IgD-negative memory B cell (primary cell): Measurements from ENCODE around the gene RTN3. TPM values are rescaled to one million over a fixed set of nuclear protein-coding genes. Genes with fewer than 3 reads are reported as not detected.

ENCODE experiments used
- H3K27ac Mint-ChIP-seq, 3 donors: one replicate each; pipeline ENCODE4 v1.8.0; 2020 to 2022; ENCODE audit warnings: mild to moderate bottlenecking in 3 of 3, mixed read lengths in 3 of 3, moderate library complexity in 1 of 3
- H3K27me3 Mint-ChIP-seq: one replicate; pipeline ENCODE4 v1.8.0; 2021; ENCODE audit warnings: mixed read lengths
- H3K36me3 Mint-ChIP-seq: one replicate; pipeline ENCODE4 v1.8.0; 2020; ENCODE audit warnings: mild to moderate bottlenecking, mixed read lengths
- H3K4me1 Mint-ChIP-seq, 3 donors: one replicate each; pipeline ENCODE4 v1.8.0; 2020 to 2022; ENCODE audit warnings: mixed read lengths in 3 of 3, mild to moderate bottlenecking in 1 of 3
- H3K4me3 Mint-ChIP-seq, 4 donors: one replicate each; pipeline ENCODE4 v1.8.0; 2020 to 2022; ENCODE audit warnings: mild to moderate bottlenecking in 4 of 4, mixed read lengths in 4 of 4, moderate library complexity in 3 of 4
- H3K9me3 Mint-ChIP-seq, 3 donors: one replicate each; pipeline ENCODE4 v1.8.0; 2020 to 2021; ENCODE audit warnings: mixed read lengths in 3 of 3, mild to moderate bottlenecking in 1 of 3
- polyA plus RNA-seq: library from polyadenylated mRNA; unstranded; fragments of 300-500 nt; fragmentation: Illumina TruSeq; gene quantifications from one replicate; pipeline ENCODE4 v1.2.3, GENCODE V29; 2021

RTN3 gene
- polyA plus RNA-seq, 1 donor from 2014 or later = 27.1 TPM

DNA sequence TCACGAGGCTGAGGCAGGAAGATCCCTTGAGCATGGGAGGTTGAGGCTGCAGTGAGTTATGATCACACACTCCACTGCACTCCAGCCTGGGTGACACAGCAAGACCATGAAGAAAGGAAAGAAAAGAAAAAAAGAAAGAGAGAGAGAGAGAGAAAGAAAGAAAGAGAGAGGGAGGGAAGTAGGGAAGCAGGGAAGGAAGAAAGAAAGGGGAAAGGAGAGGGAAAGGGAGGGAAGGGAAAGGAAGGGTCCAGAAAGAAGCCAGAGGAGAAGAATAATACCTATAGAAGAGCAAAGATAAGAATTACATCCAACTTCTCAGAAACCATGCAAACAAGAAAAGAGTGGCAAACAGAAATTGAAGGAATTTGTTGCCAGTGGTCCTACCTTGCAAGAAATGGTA is 104.5 kb downstream of the RTN3 start:
- no peaks in the 10 kb centered on the region for H3K36me3 Mint-ChIP-seq
- peaks cover 8 to 9% (median 8%) of the 10 kb centered on the region in 3 donors for H3K4me1 Mint-ChIP-seq
- no peaks in the 10 kb centered on the region for H3K9me3 Mint-ChIP-seq
- peaks cover 2% of the 10 kb centered on the region for H3K27me3 Mint-ChIP-seq
- no peak overlapping the region for H3K27ac Mint-ChIP-seq
- no peak overlapping the region for H3K4me3 Mint-ChIP-seq

DNA sequence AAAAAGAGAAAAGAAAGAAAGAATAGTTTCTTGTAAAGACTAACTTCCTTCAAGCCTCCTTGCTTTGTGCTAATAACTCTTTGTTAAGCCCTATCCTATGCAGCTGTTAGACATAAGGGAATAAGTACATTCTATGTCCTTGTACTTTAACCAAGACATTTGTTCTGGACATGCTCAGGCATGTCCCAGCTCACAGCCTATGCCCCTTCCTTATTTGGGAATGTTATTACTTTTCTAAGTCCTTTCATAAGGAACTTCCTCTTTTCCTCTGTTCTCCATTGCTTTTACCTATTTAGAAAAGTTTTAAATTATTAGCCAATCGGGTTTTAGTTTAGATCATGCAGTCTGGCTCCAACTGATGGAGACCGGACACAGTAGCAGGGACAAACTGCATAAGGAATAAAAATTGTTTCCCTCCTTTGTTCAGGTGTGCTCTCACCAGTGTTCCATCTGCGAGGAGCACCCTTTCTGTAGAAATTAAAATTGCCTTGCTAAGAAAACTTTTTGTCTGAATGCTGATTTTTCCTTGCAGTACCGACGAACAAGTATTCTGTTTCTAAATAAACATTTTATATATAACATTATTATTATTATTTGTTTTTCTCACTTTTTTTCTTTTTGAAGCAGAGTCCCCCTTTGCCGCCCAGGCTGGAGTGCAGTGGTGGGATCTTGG is 110.3 kb downstream of the RTN3 start:
- H3K27ac Mint-ChIP-seq = no peak overlapping the region
- H3K9me3 Mint-ChIP-seq = peaks cover 2 to 7% (median 4%) of the 10 kb centered on the region in 3 donors
- peak overlapping the region in 1 of 4 donors; percentile 65 for H3K4me3 Mint-ChIP-seq
- H3K4me1 Mint-ChIP-seq = peaks cover 0 to 11% (median 2%) of the 10 kb centered on the region in 3 donors
- H3K36me3 Mint-ChIP-seq = peaks cover 4% of the 10 kb centered on the region
- H3K27me3 Mint-ChIP-seq = peaks cover 9% of the 10 kb centered on the region

DNA sequence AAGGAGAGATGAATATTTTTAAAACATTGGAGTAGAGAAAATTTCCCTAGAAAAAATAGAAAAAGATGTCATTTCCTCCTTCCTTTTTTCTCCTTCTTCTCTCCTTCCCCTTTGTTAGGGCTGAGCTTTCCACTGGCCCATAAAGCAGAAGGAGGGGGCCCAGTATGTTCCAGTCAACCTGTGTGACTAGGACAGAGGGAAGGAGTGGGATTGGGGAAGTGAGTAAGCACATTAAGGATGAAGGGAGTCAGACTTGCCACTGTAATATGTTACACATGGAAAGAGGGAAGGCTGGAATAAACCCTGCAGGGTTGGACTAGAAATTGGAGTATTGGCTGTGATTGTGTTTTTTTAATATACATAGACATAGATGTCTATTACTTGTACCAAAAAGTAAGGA is 111.9 kb downstream of the RTN3 start:
- Mint-ChIP-seq H3K9me3 (peaks cover 2 to 7% (median 4%) of the 10 kb centered on the region in 3 donors), H3K4me1 (peaks cover 0 to 11% (median 2%) of the 10 kb centered on the region in 3 donors), H3K36me3 (peaks cover 4% of the 10 kb centered on the region), H3K27ac (peak overlapping the region in 1 of 3 donors; percentile 35), H3K4me3 (no peak overlapping the region), H3K27me3 (peaks cover 11% of the 10 kb centered on the region)

DNA sequence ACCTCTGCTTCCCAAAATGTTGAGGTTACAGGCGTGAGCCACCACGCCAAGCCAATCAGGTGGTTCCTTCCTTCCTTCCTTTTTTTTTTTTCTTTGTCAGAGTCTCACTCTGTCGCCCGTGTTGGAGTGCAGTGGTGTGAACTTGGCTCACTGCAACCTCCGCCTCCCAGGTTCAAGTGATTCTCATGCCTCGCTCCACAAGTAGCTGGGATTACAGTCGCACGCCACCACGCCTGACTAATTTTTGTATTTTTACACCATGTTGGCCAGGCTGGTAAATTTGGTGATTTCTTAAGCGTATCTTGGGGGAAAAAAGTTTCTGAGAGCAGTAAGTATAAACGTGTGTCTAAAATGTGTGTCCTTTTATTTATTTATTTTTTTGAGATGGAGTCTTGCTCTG is 113.8 kb downstream of the RTN3 start:
- peaks cover 4% of the 10 kb centered on the region for H3K36me3 Mint-ChIP-seq
- H3K27ac Mint-ChIP-seq = no peak overlapping the region
- H3K4me1 Mint-ChIP-seq = peaks cover 0 to 9% (median 0%) of the 10 kb centered on the region in 3 donors
- peaks cover 13% of the 10 kb centered on the region for H3K27me3 Mint-ChIP-seq
- H3K9me3 Mint-ChIP-seq = peaks cover 2 to 7% (median 4%) of the 10 kb centered on the region in 3 donors
- no peak overlapping the region for H3K4me3 Mint-ChIP-seq

DNA sequence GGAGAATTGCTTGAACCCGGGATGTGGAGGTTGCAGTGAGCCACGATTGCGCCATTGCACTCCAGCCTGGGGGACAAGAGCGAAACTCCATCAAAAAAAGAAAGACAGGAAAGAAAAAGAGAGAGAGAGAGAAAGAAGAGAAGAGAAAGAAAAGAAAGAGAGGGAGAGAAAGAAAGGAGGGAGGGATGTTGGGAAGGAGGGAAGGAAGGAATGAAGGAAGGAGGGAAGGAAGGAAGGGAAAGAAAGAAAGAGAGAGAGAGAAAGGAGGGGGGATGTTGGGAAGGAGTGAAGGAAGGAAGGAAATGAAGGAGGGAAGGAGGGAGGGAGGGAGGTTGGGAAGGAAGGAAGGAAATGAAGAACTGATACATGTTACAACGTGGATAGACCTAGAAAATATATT is 119.6 kb downstream of the RTN3 start:
- H3K4me1 Mint-ChIP-seq = peaks cover 0 to 2% (median 0%) of the 10 kb centered on the region in 3 donors
- no peaks in the 10 kb centered on the region for H3K9me3 Mint-ChIP-seq
- H3K27me3 Mint-ChIP-seq = peaks cover 9% of the 10 kb centered on the region
- H3K4me3 Mint-ChIP-seq = no peak overlapping the region
- H3K36me3 Mint-ChIP-seq = peaks cover 1% of the 10 kb centered on the region
- no peak overlapping the region for H3K27ac Mint-ChIP-seq

DNA sequence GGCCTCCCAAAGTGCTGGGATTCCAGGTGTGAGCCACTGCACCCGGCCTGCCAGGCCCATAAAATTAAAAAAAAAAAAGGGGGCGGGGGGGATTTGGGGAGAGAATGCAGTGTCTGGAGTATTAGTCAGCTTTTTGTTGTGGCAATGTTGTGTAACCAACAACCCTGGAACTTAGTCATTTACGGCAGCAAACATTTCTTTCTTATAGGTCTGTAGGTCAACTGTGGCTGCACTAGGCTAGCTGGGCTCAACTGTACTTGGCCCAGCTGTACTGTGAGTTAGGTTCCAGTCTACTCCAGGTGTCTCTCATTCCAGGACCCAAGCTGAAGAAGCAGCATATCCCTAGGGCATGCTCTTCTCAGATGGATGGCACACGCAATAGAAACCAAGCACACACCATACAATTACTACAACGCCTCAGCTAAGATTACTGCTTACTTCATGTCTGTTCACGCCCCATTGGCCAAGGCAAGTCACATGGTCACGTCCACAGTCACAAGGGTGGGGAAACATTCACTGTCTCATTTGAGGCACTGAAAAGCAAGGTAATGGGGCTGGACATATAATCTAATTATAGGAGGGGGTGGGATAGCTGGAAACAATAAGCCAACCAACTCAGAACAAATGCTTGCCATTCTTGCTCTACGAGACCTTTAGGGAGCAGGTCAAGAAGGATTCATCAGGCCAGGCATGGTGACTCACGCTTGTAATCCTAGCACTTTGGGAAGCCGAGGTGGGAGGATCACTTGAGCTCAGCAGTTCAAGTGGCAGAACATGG is 121.5 kb downstream of the RTN3 start:
- Mint-ChIP-seq H3K9me3 (no peaks in the 10 kb centered on the region), H3K4me1 (peaks cover 0 to 2% (median 0%) of the 10 kb centered on the region in 3 donors), H3K4me3 (no peak overlapping the region), H3K36me3 (peaks cover 1% of the 10 kb centered on the region), H3K27me3 (peaks cover 4% of the 10 kb centered on the region), H3K27ac (no peak overlapping the region)

DNA sequence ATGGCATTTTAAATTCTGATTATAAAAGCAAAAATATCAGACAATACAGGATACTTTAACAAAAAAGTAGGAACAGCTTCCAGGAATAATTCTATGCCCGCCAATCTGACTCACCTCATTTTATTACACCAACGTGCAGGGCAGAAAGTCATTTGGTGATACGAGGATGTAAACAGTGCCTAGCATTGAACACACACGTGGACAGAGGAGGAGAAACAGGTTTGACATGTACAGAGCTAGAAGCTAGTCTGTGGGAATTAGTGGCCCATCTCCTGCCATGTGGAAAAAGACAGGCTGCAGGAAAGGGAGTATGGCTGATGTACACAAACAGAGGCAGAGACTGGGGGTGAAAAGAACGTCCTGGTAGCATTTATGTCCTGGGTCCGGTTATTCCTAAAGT is 123.0 kb downstream of the RTN3 start:
- Mint-ChIP-seq H3K4me3 (no peak overlapping the region), H3K27ac (no peak overlapping the region), H3K36me3 (peaks cover 1% of the 10 kb centered on the region), H3K9me3 (no peaks in the 10 kb centered on the region), H3K4me1 (peaks cover 0 to 2% (median 0%) of the 10 kb centered on the region in 3 donors), H3K27me3 (peaks cover 2% of the 10 kb centered on the region)

DNA sequence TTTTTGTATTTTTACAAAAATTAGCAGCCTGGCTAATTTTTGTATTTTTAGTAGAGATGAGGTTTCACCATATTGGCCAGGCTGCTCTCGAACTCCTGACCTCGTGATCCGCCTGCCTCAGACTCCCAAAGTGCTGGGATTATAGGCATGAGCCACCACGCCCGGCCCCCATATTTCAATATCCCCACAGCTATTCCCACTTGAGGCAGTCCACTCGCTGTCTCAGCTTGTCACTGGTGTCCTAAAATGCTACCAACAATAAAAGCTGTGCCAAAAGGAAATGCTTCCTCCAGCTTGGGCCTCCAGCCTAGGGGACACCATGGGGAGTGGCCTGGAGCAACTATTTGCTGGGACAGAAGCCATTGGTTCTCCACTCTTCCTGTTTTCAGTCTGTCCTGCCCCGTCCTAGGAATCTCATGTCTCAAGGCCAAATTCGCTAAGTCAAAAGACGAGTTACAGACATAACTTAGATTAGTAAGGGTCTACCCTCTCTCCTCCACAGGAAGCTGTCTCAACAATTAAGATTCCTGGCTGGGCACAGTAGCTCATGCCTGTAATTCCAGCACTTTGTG is 124.6 kb downstream of the RTN3 start:
- Mint-ChIP-seq H3K9me3 (no peaks in the 10 kb centered on the region), H3K36me3 (no peaks in the 10 kb centered on the region), H3K4me3 (no peak overlapping the region), H3K27me3 (no peaks in the 10 kb centered on the region), H3K4me1 (peaks cover 0 to under 1% (median 0%) of the 10 kb centered on the region in 3 donors), H3K27ac (no peak overlapping the region)

Other genes starting within 250 kb of the RTN3 start
- not detected for gene PLAAT5, start 190.3 kb upstream of the RTN3 start, polyA plus RNA-seq
- 0.39 TPM for gene LGALS12, start 175.4 kb upstream of the RTN3 start, polyA plus RNA-seq
- gene PLAAT4, start 144.7 kb upstream of the RTN3 start, polyA plus RNA-seq = 97.1 TPM
- 6.4 TPM for gene PLAAT2, start 118.1 kb upstream of the RTN3 start, polyA plus RNA-seq
- gene PLAAT3, start 67.1 kb upstream of the RTN3 start, polyA plus RNA-seq = 6.5 TPM
- gene ATL3, start 10.1 kb upstream of the RTN3 start, polyA plus RNA-seq = 16.2 TPM
- 0.39 TPM for gene ZFTA, start 87.3 kb downstream of the RTN3 start, polyA plus RNA-seq
- gene SPINDOC, start 132.0 kb downstream of the RTN3 start, polyA plus RNA-seq = 0.94 TPM
- 50.8 TPM for gene MARK2, start 157.6 kb downstream of the RTN3 start, polyA plus RNA-seq
- not detected for gene RCOR2, start 235.7 kb downstream of the RTN3 start, polyA plus RNA-seq